HG02870 (cell line): ENCODE results near the gene AGPAT4.
"Not testable (repeated sequence)": the region's sequence is repeated elsewhere in the genome, so short reads cannot be mapped to it uniquely, and the experiment has no call there.

Experiments used
- ATAC-seq: cut with Tn5 transposase; IDR thresholded peaks from one replicate; pipeline ENCODE4 v1.9.1; 2021; ENCODE audit warnings: mild to moderate bottlenecking, moderate library complexity; ENCODE audit not compliant: unreplicated experiment

Gene AGPAT4

GRCh38 chr6:161230339-161230738 lies 43.5 kb downstream of the AGPAT4 start:
- no peak for ATAC-seq

GRCh38 chr6:161228921-161229591 lies 44.8 kb downstream of the AGPAT4 start:
- peak; percentile 39 for ATAC-seq

GRCh38 chr6:161228096-161228495 lies 45.8 kb downstream of the AGPAT4 start:
- ATAC-seq, result no peak

- peak; percentile 7 for ATAC-seq
These were observed 46.6 kb downstream of the AGPAT4 start for GRCh38 chr6:161227004-161227960.

- peak; percentile 36 for ATAC-seq
These were observed 47.6 kb downstream of the AGPAT4 start for GRCh38 chr6:161226009-161226964.

- no peak for ATAC-seq
These were observed 48.2 kb downstream of the AGPAT4 start for GRCh38 chr6:161225681-161226008.

GRCh38 chr6:161224951-161225680 lies 48.7 kb downstream of the AGPAT4 start:
- not testable (repeated sequence) for ATAC-seq

GRCh38 chr6:161223646-161224045 lies 50.2 kb downstream of the AGPAT4 start:
- ATAC-seq, result no peak

- ATAC-seq, result no peak
These were observed 51.1 kb downstream of the AGPAT4 start for GRCh38 chr6:161222706-161223234.

- no peak for ATAC-seq
These were observed 53.5 kb downstream of the AGPAT4 start for GRCh38 chr6:161220346-161220745.

GRCh38 chr6:161219680-161220079 lies 54.2 kb downstream of the AGPAT4 start:
- ATAC-seq, result no peak

- no peak for ATAC-seq
These were observed 55.6 kb downstream of the AGPAT4 start for GRCh38 chr6:161218222-161218621.

GRCh38 chr6:161217628-161218027 lies 56.2 kb downstream of the AGPAT4 start:
- no peak for ATAC-seq

GRCh38 chr6:161216616-161217205 lies 57.1 kb downstream of the AGPAT4 start:
- ATAC-seq, result no peak

GRCh38 chr6:161215876-161216615 lies 57.8 kb downstream of the AGPAT4 start:
- no peak for ATAC-seq

- no peak for ATAC-seq
These were observed 58.7 kb downstream of the AGPAT4 start for GRCh38 chr6:161215193-161215592.

- no peak for ATAC-seq
These were observed 59.1 kb downstream of the AGPAT4 start for GRCh38 chr6:161214722-161215121.

GRCh38 chr6:161212902-161213301 lies 61.0 kb downstream of the AGPAT4 start:
- ATAC-seq, result no peak
